GM12874 (cell line): ENCODE measurements around the gene LUZP2.

Experiments used
- TF ChIP-seq, protein P1 (sequence below): IDR thresholded peaks from 2 replicates; pipeline ENCODE4 v1.5.1; 2011; ENCODE audit warnings: low read depth, mild to moderate bottlenecking, control low read depth, low read length, moderate library complexity; ENCODE audit not compliant: insufficient read depth

The LUZP2 gene

DNA sequence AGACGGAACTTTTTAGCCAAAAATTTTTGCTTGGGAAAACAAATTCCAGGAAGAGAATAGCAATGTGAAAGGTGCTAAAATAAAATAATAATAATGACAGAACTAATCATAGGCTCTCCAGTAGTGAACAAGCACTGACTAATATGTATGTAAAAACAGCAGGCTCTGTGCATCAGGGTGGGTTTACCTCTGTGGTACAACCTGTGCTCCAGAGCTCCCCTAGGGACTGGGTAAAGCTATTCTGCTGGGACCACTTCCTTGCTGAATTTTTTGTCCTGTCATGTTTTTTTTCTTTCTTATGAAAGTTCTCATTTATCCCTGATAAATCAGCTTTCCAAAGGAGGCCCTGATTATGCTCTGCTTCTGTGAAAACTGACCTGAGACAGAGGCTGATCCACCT is 18.8 kb downstream of the LUZP2 start:
- TF ChIP-seq, protein P1, sequence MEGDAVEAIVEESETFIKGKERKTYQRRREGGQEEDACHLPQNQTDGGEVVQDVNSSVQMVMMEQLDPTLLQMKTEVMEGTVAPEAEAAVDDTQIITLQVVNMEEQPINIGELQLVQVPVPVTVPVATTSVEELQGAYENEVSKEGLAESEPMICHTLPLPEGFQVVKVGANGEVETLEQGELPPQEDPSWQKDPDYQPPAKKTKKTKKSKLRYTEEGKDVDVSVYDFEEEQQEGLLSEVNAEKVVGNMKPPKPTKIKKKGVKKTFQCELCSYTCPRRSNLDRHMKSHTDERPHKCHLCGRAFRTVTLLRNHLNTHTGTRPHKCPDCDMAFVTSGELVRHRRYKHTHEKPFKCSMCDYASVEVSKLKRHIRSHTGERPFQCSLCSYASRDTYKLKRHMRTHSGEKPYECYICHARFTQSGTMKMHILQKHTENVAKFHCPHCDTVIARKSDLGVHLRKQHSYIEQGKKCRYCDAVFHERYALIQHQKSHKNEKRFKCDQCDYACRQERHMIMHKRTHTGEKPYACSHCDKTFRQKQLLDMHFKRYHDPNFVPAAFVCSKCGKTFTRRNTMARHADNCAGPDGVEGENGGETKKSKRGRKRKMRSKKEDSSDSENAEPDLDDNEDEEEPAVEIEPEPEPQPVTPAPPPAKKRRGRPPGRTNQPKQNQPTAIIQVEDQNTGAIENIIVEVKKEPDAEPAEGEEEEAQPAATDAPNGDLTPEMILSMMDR, result no peak

DNA sequence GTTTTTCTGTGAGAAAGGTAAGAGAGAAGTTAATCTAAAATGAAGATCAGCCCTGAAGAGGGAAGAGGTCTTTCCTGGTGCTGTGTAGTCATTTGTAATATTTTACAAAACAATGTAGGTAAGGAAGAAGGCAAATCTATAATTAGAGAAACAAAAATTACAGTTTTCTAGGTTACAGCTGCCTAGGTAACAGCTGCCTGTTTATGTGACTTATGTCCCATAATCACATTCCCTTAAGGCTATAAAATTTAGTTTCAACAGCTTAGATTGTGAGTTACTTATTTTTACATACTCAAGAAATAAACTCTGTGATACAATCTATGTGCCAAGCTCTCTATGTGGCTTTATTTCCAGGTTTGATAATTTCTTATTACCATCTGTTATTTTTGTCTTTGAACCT is 19.8 kb downstream of the LUZP2 start:
- TF ChIP-seq, protein P1, result no peak

DNA sequence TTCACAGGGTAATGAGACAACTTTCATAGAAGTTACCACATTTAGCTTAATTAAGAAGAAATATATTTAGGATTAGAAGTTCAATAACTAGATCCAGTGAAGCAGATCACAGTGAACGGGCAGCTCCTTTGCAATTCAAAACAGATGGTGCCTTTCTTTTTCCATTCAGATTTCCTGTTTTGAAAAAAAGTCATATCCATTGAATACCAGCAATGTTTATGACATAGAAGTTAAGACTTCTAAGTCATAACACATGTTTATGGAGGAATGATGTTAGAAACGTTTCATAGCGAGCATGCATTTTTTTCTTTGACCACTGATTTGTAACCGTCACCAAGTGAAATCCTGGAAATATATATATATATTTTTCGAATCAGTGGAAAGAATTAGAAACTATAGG is 24.7 kb downstream of the LUZP2 start:
- TF ChIP-seq, protein P1, result no peak

DNA sequence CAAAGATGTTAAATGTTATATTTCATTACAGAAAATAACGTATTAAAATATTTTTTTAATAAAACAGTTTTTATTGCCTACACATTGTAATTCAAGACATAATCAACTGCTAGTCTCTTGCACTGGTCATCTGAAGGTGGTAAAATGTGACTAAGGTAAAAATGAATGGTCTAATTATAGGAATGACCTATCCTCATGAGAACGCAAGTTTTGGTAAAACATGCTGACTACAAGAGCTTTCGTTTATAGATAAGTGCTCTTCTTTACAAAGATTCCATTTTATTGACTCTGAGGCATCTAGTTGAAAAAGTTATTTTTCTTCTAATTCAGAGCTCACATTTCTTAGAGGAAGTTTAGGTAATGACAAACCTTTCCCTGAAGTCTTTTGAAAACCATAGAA is 27.3 kb downstream of the LUZP2 start:
- TF ChIP-seq, protein P1, result no peak

DNA sequence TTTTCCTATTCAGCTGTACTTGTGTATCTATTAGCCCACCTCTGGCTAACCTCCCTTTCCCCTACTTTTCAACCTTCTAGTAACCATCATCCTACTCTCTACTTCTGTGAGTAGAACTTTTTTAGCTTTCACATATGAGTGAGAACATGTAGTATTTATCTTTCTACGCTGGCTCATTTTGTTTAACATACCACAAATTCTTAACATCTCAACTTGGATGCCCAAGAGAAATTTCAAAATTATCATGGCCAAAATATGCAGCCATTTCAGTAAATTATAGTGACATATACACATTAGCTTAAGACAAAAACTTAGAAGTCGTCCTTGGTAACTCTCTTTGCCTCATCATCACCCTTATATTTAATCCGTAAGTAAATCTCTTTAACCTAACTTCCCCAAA is 34.7 kb downstream of the LUZP2 start:
- TF ChIP-seq, protein P1, result no peak

DNA sequence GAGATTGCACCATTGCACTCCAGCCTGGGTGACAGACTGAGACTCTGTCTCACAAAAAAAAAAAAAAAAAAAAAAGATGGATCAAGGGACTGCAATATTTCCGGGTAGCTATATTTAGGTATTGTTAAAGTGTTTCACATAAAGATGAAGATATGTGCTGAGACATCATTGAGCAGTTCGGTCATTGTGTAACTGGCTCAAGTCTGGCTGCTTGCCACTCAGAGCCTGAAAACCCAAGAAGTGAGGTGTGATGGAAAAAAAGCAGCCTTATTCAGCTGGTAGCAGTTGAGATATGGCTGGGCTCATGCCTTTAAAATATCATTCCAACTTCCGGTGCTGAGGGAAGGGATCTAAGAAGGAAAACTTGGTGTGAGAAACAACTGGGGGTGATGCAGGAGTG is 46.9 kb downstream of the LUZP2 start:
- TF ChIP-seq, protein P1, result no peak

DNA sequence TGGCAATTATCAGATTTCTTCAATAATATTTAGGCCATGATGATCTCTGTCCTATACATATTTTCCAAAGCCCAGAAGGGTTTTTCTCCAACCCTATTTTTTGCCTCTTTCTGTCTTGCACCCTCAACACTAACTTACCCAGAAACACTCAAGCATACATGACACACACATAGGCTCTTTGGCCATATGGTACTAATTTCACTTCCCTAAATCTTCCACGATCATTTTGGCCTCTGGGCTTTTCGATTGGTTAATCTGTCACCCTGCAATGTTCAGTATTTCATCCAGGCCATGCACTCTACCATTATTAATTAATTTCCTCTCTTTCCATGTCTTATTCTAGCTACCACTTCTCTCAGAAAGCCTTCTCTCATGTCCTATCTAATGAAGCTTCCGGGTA is 59.8 kb downstream of the LUZP2 start:
- TF ChIP-seq, protein P1, result no peak

DNA sequence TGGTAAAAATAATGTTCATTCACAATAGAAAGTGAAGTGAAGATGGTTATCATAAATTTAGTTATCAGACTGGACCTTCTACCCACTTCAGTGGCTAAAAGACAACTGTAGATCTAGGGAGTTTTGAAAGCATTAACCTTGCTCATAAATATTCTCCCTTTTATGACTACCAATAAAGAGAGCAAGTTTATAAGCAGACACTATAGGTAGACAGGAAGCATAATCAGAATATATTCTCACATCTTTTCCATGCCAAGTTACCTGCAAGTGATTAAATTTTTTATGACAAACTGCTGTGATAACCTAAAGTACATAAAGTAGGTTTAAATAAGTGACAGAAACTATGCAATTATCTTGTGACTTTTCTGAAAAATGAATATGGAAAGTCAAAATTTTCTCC is 62.5 kb downstream of the LUZP2 start:
- TF ChIP-seq, protein P1, result no peak
